ENCODE measurements around the gene SSBP1. TPM values are rescaled to one million over a fixed set of nuclear protein-coding genes. Genes with fewer than 3 reads are reported as not detected.

The SSBP1 gene
- total RNA-seq, 4 donors from 2014 or later: 87.5 to 109 (median 90.8) TPM

GRCh38 chr7:141715794-141716689 is 22.1 kb upstream of the SSBP1 start:
- TF ChIP-seq CTCF (IDR thresholded peaks at IDR 0.05): no peak
- TF ChIP-seq POLR2A (IDR thresholded peaks at IDR 0.05): no peak
- WGBS, 2 donors: 77 to 83% methylated on average over 6 of the region's 6 CpGs
- H3K4me3 ChIP-seq (ENCODE audit: low read depth, poor library complexity, severe bottlenecking): no peak overlapping the region
- DNase-seq (ENCODE audit: low spot score in 2 of 2): no peak
- intact Hi-C loops (cut with DNase I; ENCODE audit: low total_unique reads): no loop called here

GRCh38 chr7:141717450-141717849 is 20.7 kb upstream of the SSBP1 start:
- intact Hi-C loops (cut with DNase I; ENCODE audit: low total_unique reads): no loop called here
- no peak for TF ChIP-seq POLR2A (IDR thresholded peaks at IDR 0.05)
- TF ChIP-seq CTCF (IDR thresholded peaks at IDR 0.05): no peak
- no peak for DNase-seq (ENCODE audit: low spot score in 2 of 2)
- H3K4me3 ChIP-seq (ENCODE audit: low read depth, poor library complexity, severe bottlenecking): no peak overlapping the region
- 89 to 93% methylated on average over 1 of the region's 1 CpG for WGBS, 2 donors

- no peak for DNase-seq (ENCODE audit: low spot score in 2 of 2)
- no peak for TF ChIP-seq CTCF (IDR thresholded peaks at IDR 0.05)
- TF ChIP-seq POLR2A (IDR thresholded peaks at IDR 0.05): no peak
- 92 to 100% methylated on average over 2 of the region's 2 CpGs for WGBS, 2 donors
- no peak overlapping the region for H3K4me3 ChIP-seq (ENCODE audit: low read depth, poor library complexity, severe bottlenecking)
- intact Hi-C loops (cut with DNase I; ENCODE audit: low total_unique reads): no loop called here
These were observed 15.6 kb upstream of the SSBP1 start for GRCh38 chr7:141722529-141722928.

- DNase-seq (ENCODE audit: low spot score in 2 of 2): no peak
- TF ChIP-seq CTCF (IDR thresholded peaks at IDR 0.05) (no peak), POLR2A (IDR thresholded peaks at IDR 0.05) (no peak)
- H3K4me3 ChIP-seq (ENCODE audit: low read depth, poor library complexity, severe bottlenecking): no peak overlapping the region
- 80 to 97% methylated on average over 1 of the region's 1 CpG for WGBS, 2 donors
- intact Hi-C loops (cut with DNase I; ENCODE audit: low total_unique reads): no loop called here
These were observed 9.1 kb upstream of the SSBP1 start for GRCh38 chr7:141729020-141729419.

- no peak for DNase-seq (ENCODE audit: low spot score in 2 of 2)
- TF ChIP-seq POLR2A (IDR thresholded peaks at IDR 0.05): no peak
- no peak for TF ChIP-seq CTCF (IDR thresholded peaks at IDR 0.05)
- H3K4me3 ChIP-seq (ENCODE audit: low read depth, poor library complexity, severe bottlenecking): no peak overlapping the region
- intact Hi-C loops (cut with DNase I; ENCODE audit: low total_unique reads): no loop called here
- 79 to 86% methylated on average over 19 to 24 of the region's 24 CpGs for WGBS, 2 donors
These were observed 6.5 kb upstream of the SSBP1 start for GRCh38 chr7:141731476-141732149.
